Osteoblast (primary cell): ENCODE results near the gene SIL1. TPM values are rescaled to one million over a fixed set of nuclear protein-coding genes. Genes with fewer than 3 reads are reported as not detected.

ENCODE experiments used
- DNase-seq: peaks from one replicate; pipeline ENCODE4 v3.0.0; 2011; ENCODE audit warnings: low spot score, mixed read lengths; ENCODE audit not compliant: insufficient read length; ENCODE audit errors: missing footprints
- H2AFZ ChIP-seq: 2 replicates; pipeline ENCODE4 v1.6.0; 2011; ENCODE audit warnings: mild to moderate bottlenecking, low read length
- H3K27ac ChIP-seq: 2 replicates; pipeline ENCODE4 v1.5.1; 2011; ENCODE audit warnings: mild to moderate bottlenecking, low read depth, low read length, moderate library complexity
- H3K27me3 ChIP-seq: 2 replicates; pipeline ENCODE4 v1.6.0; 2012; ENCODE audit warnings: mild to moderate bottlenecking, control low read depth, inconsistent platforms, low read length, moderate library complexity; ENCODE audit not compliant: insufficient read depth
- H3K36me3 ChIP-seq: 2 replicates; pipeline ENCODE4 v1.5.1; 2011; ENCODE audit warnings: mild to moderate bottlenecking, low read length, control low read depth, moderate library complexity; ENCODE audit not compliant: insufficient read depth
- H3K4me1 ChIP-seq: 2 replicates; pipeline ENCODE4 v1.5.1; 2011; ENCODE audit warnings: mild to moderate bottlenecking, low read length, control low read depth, moderate library complexity; ENCODE audit not compliant: insufficient read depth
- H3K4me2 ChIP-seq: 2 replicates; pipeline ENCODE4 v1.6.0; 2011; ENCODE audit warnings: mild to moderate bottlenecking, low read length; ENCODE audit not compliant: insufficient read depth
- H3K4me3 ChIP-seq: fragments of 200-600 bp; sonication (generic); 3 replicates; pipeline ENCODE4 v1.5.1; 2012; ENCODE audit warnings: mild to moderate bottlenecking, low read length, inconsistent platforms; ENCODE audit not compliant: insufficient read depth
- H3K79me2 ChIP-seq: 2 replicates; pipeline ENCODE4 v1.6.0; 2012; ENCODE audit warnings: mild to moderate bottlenecking, low read length, control low read depth, inconsistent platforms; ENCODE audit not compliant: insufficient read depth
- H3K9me3 ChIP-seq: 2 replicates; pipeline ENCODE4 v1.5.1; 2011; ENCODE audit warnings: low read depth, low read length, control low read depth
- H4K20me1 ChIP-seq: 2 replicates; pipeline ENCODE4 v1.6.0; 2012; ENCODE audit warnings: mild to moderate bottlenecking, low read length, control low read depth; ENCODE audit not compliant: insufficient read depth
- total RNA-seq: library from RNA; depleted of rRNA; stranded (reverse); fragments of >200 nt; gene quantifications from 2 replicates; pipeline ENCODE4 v1.2.3, GENCODE V29; 2012
- TF ChIP-seq, protein P1 (sequence below): IDR thresholded peaks from 2 replicates; pipeline ENCODE4 v1.5.1; 2011; ENCODE audit warnings: mild to moderate bottlenecking, low read depth, low read length, moderate library complexity; ENCODE audit errors: extremely low read depth

SIL1 gene
- total RNA-seq, 1 donor, result 65.1 TPM

DNA sequence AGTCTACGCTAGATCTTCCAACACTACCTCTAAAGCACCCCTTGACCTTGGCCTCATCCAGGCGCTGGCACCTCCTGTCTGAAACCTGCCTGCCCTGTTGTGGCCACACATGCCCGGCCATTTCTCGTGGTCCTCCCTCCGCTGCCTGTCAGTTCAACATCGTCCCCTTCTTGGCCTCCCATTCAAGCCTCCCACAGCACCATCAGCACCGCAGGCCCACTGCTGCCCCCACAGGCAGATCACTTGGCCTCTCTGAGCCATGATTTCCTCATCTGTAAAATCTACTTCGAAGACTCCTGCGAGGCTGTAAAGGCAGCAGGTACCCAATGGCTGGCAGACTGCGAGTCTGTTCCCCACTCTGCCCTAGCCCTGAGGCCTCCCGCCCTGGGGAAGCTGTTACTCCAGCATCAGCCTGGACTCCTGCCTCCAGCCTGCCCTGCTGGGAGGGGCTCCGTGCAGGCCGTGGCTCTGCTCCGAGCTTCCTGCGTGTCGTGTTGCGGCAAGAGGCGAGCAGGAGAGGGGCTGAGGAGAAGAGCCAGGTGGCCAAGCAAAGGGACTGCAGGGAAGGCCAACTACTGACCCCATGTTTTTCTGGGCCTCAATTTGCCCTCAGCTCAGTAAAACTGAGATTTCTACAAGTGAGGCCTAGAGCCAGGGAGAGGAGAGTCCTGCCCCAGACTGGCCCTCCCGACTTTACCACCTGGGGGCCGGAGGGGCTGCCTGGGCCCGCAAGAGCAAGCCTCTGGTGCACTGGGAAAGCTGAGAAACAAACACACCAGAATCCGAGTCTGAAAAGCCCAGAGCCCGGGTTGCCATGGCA is 252.5 kb downstream of the SIL1 start:
- TF ChIP-seq, protein P1, sequence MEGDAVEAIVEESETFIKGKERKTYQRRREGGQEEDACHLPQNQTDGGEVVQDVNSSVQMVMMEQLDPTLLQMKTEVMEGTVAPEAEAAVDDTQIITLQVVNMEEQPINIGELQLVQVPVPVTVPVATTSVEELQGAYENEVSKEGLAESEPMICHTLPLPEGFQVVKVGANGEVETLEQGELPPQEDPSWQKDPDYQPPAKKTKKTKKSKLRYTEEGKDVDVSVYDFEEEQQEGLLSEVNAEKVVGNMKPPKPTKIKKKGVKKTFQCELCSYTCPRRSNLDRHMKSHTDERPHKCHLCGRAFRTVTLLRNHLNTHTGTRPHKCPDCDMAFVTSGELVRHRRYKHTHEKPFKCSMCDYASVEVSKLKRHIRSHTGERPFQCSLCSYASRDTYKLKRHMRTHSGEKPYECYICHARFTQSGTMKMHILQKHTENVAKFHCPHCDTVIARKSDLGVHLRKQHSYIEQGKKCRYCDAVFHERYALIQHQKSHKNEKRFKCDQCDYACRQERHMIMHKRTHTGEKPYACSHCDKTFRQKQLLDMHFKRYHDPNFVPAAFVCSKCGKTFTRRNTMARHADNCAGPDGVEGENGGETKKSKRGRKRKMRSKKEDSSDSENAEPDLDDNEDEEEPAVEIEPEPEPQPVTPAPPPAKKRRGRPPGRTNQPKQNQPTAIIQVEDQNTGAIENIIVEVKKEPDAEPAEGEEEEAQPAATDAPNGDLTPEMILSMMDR, result no peak
- Histone ChIP-seq H3K4me3 (no peak overlapping the region), H3K27ac (no peak overlapping the region), H3K36me3 (peaks cover 4% of the 10 kb centered on the region), H3K27me3 (no peaks in the 10 kb centered on the region), H3K4me2 (no peak overlapping the region), H4K20me1 (peaks cover 5% of the 10 kb centered on the region), H2AFZ (no peak overlapping the region), H3K4me1 (no peaks in the 10 kb centered on the region), H3K9me3 (no peaks in the 10 kb centered on the region), H3K79me2 (no peaks in the 10 kb centered on the region)
- no peak for DNase-seq

DNA sequence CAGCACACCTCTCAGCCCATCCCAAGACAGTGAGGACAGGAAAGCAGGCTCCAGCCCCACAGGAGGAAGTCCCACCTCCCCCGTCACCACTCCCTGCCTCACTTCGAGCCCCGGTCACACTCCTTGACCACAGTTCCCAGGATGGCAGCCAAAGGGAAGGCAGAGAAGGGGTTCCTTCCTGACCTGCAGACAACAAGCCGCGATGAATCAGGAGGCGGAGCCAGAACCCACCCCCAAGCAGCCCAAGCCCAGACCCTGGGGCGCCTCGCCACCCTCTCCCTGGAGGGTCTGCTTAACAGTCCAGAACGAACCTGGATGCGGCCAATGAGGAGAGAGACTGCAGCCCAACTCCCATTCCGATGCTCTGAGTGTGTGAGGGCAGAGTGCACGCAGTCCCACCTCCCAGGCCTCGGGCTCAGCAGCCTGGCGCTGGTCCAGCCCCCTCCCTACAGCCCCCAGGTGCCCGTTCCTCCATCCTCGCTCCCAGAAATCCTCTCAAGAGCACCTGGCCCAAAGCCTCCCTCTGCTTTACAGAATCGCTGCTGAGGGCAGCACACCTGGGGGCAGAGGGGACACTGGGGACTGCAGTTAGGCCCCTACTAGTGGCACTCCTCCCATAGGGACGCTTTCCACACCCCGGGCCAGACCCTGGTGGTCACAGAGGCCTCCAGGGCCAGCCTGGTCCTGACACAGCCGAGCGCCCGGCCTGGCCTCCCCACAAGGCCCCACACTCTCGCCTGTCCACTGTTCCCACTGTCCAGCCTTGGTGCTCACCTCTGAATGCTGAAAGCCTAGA is 253.4 kb downstream of the SIL1 start:
- Histone ChIP-seq H2AFZ (no peak overlapping the region), H3K9me3 (no peaks in the 10 kb centered on the region), H3K4me3 (no peak overlapping the region), H3K79me2 (no peaks in the 10 kb centered on the region), H3K27me3 (no peaks in the 10 kb centered on the region), H3K4me1 (no peaks in the 10 kb centered on the region), H4K20me1 (peaks cover 5% of the 10 kb centered on the region), H3K36me3 (peaks cover 4% of the 10 kb centered on the region), H3K4me2 (no peak overlapping the region), H3K27ac (no peak overlapping the region)
- DNase-seq, result no peak
- TF ChIP-seq, protein P1, result no peak

DNA sequence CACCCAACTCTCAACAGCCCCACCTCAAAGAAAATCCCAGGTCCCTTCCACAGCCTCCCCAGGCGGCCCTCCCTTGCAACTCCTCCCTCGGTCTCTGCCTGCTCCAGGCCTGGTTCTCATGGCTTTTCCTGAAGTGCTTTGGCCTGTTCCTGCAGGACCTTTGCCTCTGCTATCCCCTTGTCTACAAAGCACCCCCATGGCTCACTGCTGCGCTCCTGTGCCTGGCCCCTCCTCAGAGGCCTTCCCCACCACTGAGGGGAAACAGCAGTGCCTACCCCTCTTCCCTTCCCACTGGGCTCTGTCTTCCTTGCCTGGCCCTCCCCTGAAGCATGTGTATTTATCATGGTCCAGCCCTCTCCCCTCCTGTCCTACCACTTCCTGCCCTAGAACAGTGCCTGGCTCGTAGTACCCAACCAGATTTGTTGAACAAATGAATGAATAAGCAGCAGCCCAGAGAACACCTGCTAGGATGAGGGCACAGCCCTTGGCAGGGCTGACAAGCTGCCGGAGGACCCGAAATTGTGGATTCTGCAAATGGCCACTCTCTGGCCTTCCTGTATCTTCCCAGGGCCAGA is 254.5 kb downstream of the SIL1 start:
- TF ChIP-seq, protein P1, result no peak
- Histone ChIP-seq H3K4me2 (no peak overlapping the region), H3K27me3 (no peaks in the 10 kb centered on the region), H2AFZ (no peak overlapping the region), H4K20me1 (peaks cover 5% of the 10 kb centered on the region), H3K36me3 (peaks cover 4% of the 10 kb centered on the region), H3K4me1 (no peaks in the 10 kb centered on the region), H3K9me3 (no peaks in the 10 kb centered on the region), H3K4me3 (no peak overlapping the region), H3K27ac (no peak overlapping the region), H3K79me2 (no peaks in the 10 kb centered on the region)
- DNase-seq, result no peak

DNA sequence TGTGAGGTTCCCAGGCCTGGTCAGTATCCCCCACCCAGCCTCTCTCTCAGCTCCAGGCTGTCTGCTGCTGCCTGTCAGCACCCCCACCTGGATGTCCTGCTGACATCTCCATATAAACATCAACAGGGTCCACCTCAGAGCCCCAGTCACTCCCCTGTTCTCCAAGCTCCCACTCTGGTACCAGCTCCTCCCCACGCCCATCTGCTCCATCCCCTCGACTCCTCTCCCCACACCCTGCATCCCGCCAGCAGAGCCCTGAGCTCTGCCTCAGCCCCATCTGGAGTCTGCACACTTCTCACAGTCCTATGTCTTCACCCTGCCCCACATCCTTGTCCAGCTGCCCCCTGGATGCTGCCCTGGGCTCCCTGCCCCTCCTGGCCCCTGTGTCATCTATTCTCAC is 255.3 kb downstream of the SIL1 start:
- Histone ChIP-seq H3K4me3 (no peak overlapping the region), H3K4me2 (no peak overlapping the region), H3K27me3 (no peaks in the 10 kb centered on the region), H4K20me1 (peaks cover 5% of the 10 kb centered on the region), H3K4me1 (no peaks in the 10 kb centered on the region), H3K79me2 (no peaks in the 10 kb centered on the region), H3K9me3 (no peaks in the 10 kb centered on the region), H2AFZ (no peak overlapping the region), H3K36me3 (peaks cover 9% of the 10 kb centered on the region), H3K27ac (no peak overlapping the region)
- peak; percentile 53 for DNase-seq
- TF ChIP-seq, protein P1, result no peak
